ENCODE data around the gene SRRM3. TPM values are rescaled to one million over a fixed set of nuclear protein-coding genes. Genes with fewer than 3 reads are reported as not detected.

The SRRM3 gene
- polyA plus RNA-seq, 1 donor from 2014 or later: 34.9 TPM

GRCh38 chr7:76232698-76233097, 31.0 kb downstream of the SRRM3 start:
- Histone ChIP-seq H3K27ac (ENCODE audit: low read length) (no peak overlapping the region), H3K9me2 (ENCODE audit: insufficient read depth, low read length) (no peaks in the 10 kb centered on the region)
- TF ChIP-seq RAD21 (conservative IDR thresholded peaks at IDR 0.05) (no peak), REST (IDR thresholded peaks at IDR 0.05; ENCODE audit: borderline replicate concordance) (no peak), TAF1 (IDR thresholded peaks at IDR 0.05; ENCODE audit: low read depth) (no peak), POLR2AphosphoS5 (IDR thresholded peaks at IDR 0.05) (no peak)

GRCh38 chr7:76233538-76234281, 32.0 kb downstream of the SRRM3 start:
- peak overlapping the region; percentile 61 for H3K4me3 ChIP-seq (ENCODE audit: low read length)
- H3K9ac ChIP-seq (ENCODE audit: low read length): peak overlapping the region; percentile 58
- TF ChIP-seq SMC3 (conservative IDR thresholded peaks at IDR 0.05; ENCODE audit: poor library complexity) (no peak), EP300 (conservative IDR thresholded peaks at IDR 0.05; ENCODE audit: poor library complexity, severe bottlenecking) (peak; percentile 9), REST (IDR thresholded peaks at IDR 0.05; ENCODE audit: borderline replicate concordance) (peak; percentile 93), EZH2 (IDR thresholded peaks at IDR 0.05; ENCODE audit: borderline replicate concordance, insufficient read depth, low read length, poor library complexity, severe bottlenecking) (no peak), MXI1 (conservative IDR thresholded peaks at IDR 0.05; ENCODE audit: poor library complexity, severe bottlenecking) (peak; percentile 19), CTCF (IDR thresholded peaks at IDR 0.05; ENCODE audit: poor library complexity, severe bottlenecking) (no peak), POLR2AphosphoS5 (IDR thresholded peaks at IDR 0.05) (no peak), TAF1 (IDR thresholded peaks at IDR 0.05; ENCODE audit: low read depth) (no peak), RAD21 (conservative IDR thresholded peaks at IDR 0.05) (no peak)
- no peaks in the 10 kb centered on the region for H3K79me2 ChIP-seq (replicated peaks; ENCODE audit: insufficient read depth, low read length)
- no peaks in the 10 kb centered on the region for H3F3A ChIP-seq (ENCODE audit: insufficient read depth, low read length, poor library complexity, severe bottlenecking)
- H2AFZ ChIP-seq (ENCODE audit: low read depth, low read length): no peak overlapping the region
- H3K9me2 ChIP-seq (ENCODE audit: insufficient read depth, low read length): no peaks in the 10 kb centered on the region
- H3K9me3 ChIP-seq (ENCODE audit: low read length): no peaks in the 10 kb centered on the region
- peak overlapping the region; percentile 48 for H3K4me2 ChIP-seq (ENCODE audit: low read length)
- no peaks in the 10 kb centered on the region for H3K27me3 ChIP-seq (ENCODE audit: insufficient read depth, low read depth, low read length)
- H3K27ac ChIP-seq (ENCODE audit: low read length): peak overlapping the region; percentile 88
- no peaks in the 10 kb centered on the region for H4K20me1 ChIP-seq (ENCODE audit: insufficient read depth)
- no peaks in the 10 kb centered on the region for H3K36me3 ChIP-seq (ENCODE audit: insufficient read depth, low read length)

More at GRCh38 chr7:76232698-76233097, 31.0 kb downstream of the SRRM3 start:
- no peaks in the 10 kb centered on the region for H4K20me1 ChIP-seq (ENCODE audit: insufficient read depth)
- H3K79me2 ChIP-seq (replicated peaks; ENCODE audit: insufficient read depth, low read length): no peaks in the 10 kb centered on the region
- no peak overlapping the region for H3K4me2 ChIP-seq (ENCODE audit: low read length)
- H3F3A ChIP-seq (ENCODE audit: insufficient read depth, low read length, poor library complexity, severe bottlenecking): no peaks in the 10 kb centered on the region
- no peaks in the 10 kb centered on the region for H3K27me3 ChIP-seq (ENCODE audit: insufficient read depth, low read depth, low read length)
- H3K9me3 ChIP-seq (ENCODE audit: low read length): no peaks in the 10 kb centered on the region
- H3K9ac ChIP-seq (ENCODE audit: low read length): no peak overlapping the region
- no peaks in the 10 kb centered on the region for H3K36me3 ChIP-seq (ENCODE audit: insufficient read depth, low read length)
- no peak overlapping the region for H3K4me3 ChIP-seq (ENCODE audit: low read length)
- no peak overlapping the region for H2AFZ ChIP-seq (ENCODE audit: low read depth, low read length)

Measured in neural cell (in vitro differentiated cells).